ENCODE data around the gene ZDHHC18. TPM values are rescaled to one million over a fixed set of nuclear protein-coding genes. Genes with fewer than 3 reads are reported as not detected.

The ZDHHC18 gene
- total and polyA plus RNA-seq, 2 of the 8 experiments (the other 6 are each of a cell fraction or from before 2014, with no cell fraction given), result 29.7 to 49.8 TPM

DNA sequence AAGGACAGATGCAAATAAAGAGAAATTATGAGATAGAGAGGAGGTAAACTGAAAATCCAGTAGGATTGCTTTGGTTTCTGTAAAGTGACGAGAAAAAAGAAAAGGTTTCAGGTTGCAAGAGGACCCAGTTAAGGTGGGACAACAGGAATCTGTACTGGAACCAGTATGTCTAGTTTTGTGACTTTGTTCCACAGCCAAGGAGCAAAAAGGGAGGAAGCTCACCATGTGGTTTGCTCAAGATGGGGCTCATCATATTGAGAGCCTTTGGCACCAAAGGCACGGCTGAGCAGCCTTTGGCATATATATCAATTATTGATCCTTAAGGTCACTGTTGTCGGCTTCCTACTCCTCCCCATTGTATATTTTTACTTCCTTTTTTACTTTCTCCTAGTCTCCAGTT is 1.8 kb upstream of the ZDHHC18 start:
- no peak for DNase-seq (ENCODE audit: low read depth in 1 of 2, low spot score in 2 of 2)
- H3K9me3 ChIP-seq (ENCODE audit: insufficient read depth in 2 of 2, low read depth in 1 of 2, low read length in 1 of 2), result no peaks in the 10 kb centered on the region
- no peak overlapping the region for H2BK12ac ChIP-seq (ENCODE audit: low read depth, low read length)
- TF ChIP-seq, protein P1, sequence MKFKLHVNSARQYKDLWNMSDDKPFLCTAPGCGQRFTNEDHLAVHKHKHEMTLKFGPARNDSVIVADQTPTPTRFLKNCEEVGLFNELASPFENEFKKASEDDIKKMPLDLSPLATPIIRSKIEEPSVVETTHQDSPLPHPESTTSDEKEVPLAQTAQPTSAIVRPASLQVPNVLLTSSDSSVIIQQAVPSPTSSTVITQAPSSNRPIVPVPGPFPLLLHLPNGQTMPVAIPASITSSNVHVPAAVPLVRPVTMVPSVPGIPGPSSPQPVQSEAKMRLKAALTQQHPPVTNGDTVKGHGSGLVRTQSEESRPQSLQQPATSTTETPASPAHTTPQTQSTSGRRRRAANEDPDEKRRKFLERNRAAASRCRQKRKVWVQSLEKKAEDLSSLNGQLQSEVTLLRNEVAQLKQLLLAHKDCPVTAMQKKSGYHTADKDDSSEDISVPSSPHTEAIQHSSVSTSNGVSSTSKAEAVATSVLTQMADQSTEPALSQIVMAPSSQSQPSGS (IDR thresholded peaks at IDR 0.05; ENCODE audit: low read length), result no peak
- peaks cover 0 to 7% of the 10 kb centered on the region in 2 experiments; a peak in 1 of 4 replicates for H3K79me2 ChIP-seq (ENCODE audit: control insufficient read depth in 1 of 2, insufficient read depth in 2 of 2, low read length in 2 of 2)
- no peak overlapping the region for H3K14ac ChIP-seq (ENCODE audit: insufficient read length)
- no peak overlapping the region for H4K8ac ChIP-seq (ENCODE audit: extremely low read depth, insufficient read depth, low read length)
- H2BK15ac ChIP-seq (ENCODE audit: low read length), result no peak overlapping the region
- no peak overlapping the region for H2BK5ac ChIP-seq (ENCODE audit: low read depth, low read length)
- 89% methylated on average over 3 of the region's 3 CpGs; no CpG with 5 or more reads in 1 of the 2 experiments for WGBS, 2 experiments (ENCODE audit: extremely low coverage in 1 of 2, insufficient coverage in 1 of 2, insufficient read length in 1 of 2, insufficient replicate concordance in 2 of 2, low coverage in 1 of 2, low lambda C conversion rate in 2 of 2, missing lambda C conversion rate in 1 of 2)
- H3K23me2 ChIP-seq (ENCODE audit: low read depth, low read length), result peaks cover 6% of the 10 kb centered on the region; the same call in 1 of the 2 replicates
- no peak overlapping the region for H3K56ac ChIP-seq (replicated peaks; ENCODE audit: insufficient read length, low read depth, low read length)
- POLR2A ChIA-PET (ENCODE audit: partially characterized antibody), result interaction anchor here (0.8 kb wide), 1 partner anchor 92 kb away, joined by 3 read pairs; no protein-coding TSS in a partner anchor
- H3K18ac ChIP-seq (ENCODE audit: extremely low read depth, low read length), result no peak overlapping the region
- no peak overlapping the region for H3K23ac ChIP-seq (ENCODE audit: insufficient read length)
- H2BK20ac ChIP-seq (ENCODE audit: low read length), result no peak overlapping the region
- peaks cover 6 to 9% (median 7%) of the 10 kb centered on the region in 4 experiments; a peak in 6 of 7 replicates for H3K4me1 ChIP-seq (replicated peaks in 1 of 4; ENCODE audit: control insufficient read depth in 3 of 4, insufficient read depth in 4 of 4, low read length in 3 of 4)
- FAIRE-seq, result no peak
- H3K9ac ChIP-seq (replicated peaks in 1 of 4; ENCODE audit: extremely low read depth in 1 of 4, low read depth in 3 of 4, low read length in 3 of 4), result no peak overlapping the region
- peaks cover 12% of the 10 kb centered on the region for H3K79me1 ChIP-seq (ENCODE audit: low read depth, low read length)
- no peak overlapping the region for H2AK5ac ChIP-seq (ENCODE audit: low read depth, low read length)
- CTCF ChIA-PET (ENCODE audit: partially characterized antibody), result interaction anchor here (0.6 to 3.4 kb wide), 8 partner anchors 13 to 241 kb away, joined by 3 to 19 read pairs (median 4); no protein-coding TSS in a partner anchor
- no peak overlapping the region for H3K4me3 ChIP-seq (ENCODE audit: extremely low read depth in 1 of 4, insufficient read depth in 2 of 4, low read depth in 3 of 4, low read length in 4 of 4)
- no peak overlapping the region for H4K5ac ChIP-seq (ENCODE audit: insufficient read length, low read depth, low read length)
- no peak overlapping the region for H3K27ac ChIP-seq (ENCODE audit: low read depth, low read length)
- no peak overlapping the region for H3K4me2 ChIP-seq (ENCODE audit: insufficient read depth in 1 of 2, low read depth in 2 of 2, low read length in 2 of 2)
- no peak overlapping the region for H4K91ac ChIP-seq (replicated peaks; ENCODE audit: insufficient read length, low read length)
- peaks cover 3% of the 10 kb centered on the region in 2 experiments for H4K20me1 ChIP-seq (replicated peaks in 1 of 2; ENCODE audit: control insufficient read depth in 1 of 2, insufficient read depth in 2 of 2, low read length in 2 of 2)
- no peak overlapping the region for H2AFZ ChIP-seq (ENCODE audit: low read length)
- H2BK120ac ChIP-seq (replicated peaks; ENCODE audit: low read depth, low read length), result no peak overlapping the region
- no peak overlapping the region for H3K4ac ChIP-seq (replicated peaks; ENCODE audit: insufficient read length, low read depth, low read length)
- H3K27me3 ChIP-seq (replicated peaks in 1 of 4; ENCODE audit: control insufficient read depth in 3 of 4, extremely low read depth in 1 of 4, insufficient read depth in 3 of 4, low read length in 3 of 4), result no peaks in the 10 kb centered on the region
- H3K36me3 ChIP-seq (ENCODE audit: control insufficient read depth in 2 of 4, insufficient read depth in 4 of 4, low read length in 3 of 4), result no peaks in the 10 kb centered on the region

All from H1 (cell line).